ENCODE results near the gene AGAP2. TPM values are rescaled to one million over a fixed set of nuclear protein-coding genes. Genes with fewer than 3 reads are reported as not detected.
A peak's percentile ranks its signal among the peaks of the same experiment; 100 is the strongest.
"Not testable (repeated sequence)": the region's sequence is repeated elsewhere in the genome, so short reads cannot be mapped to it uniquely, and the experiment has no call there.

Gene AGAP2
- total and polyA plus RNA-seq, 4 donors: 0.18 to 3.6 (median 1.8) TPM

DNA sequence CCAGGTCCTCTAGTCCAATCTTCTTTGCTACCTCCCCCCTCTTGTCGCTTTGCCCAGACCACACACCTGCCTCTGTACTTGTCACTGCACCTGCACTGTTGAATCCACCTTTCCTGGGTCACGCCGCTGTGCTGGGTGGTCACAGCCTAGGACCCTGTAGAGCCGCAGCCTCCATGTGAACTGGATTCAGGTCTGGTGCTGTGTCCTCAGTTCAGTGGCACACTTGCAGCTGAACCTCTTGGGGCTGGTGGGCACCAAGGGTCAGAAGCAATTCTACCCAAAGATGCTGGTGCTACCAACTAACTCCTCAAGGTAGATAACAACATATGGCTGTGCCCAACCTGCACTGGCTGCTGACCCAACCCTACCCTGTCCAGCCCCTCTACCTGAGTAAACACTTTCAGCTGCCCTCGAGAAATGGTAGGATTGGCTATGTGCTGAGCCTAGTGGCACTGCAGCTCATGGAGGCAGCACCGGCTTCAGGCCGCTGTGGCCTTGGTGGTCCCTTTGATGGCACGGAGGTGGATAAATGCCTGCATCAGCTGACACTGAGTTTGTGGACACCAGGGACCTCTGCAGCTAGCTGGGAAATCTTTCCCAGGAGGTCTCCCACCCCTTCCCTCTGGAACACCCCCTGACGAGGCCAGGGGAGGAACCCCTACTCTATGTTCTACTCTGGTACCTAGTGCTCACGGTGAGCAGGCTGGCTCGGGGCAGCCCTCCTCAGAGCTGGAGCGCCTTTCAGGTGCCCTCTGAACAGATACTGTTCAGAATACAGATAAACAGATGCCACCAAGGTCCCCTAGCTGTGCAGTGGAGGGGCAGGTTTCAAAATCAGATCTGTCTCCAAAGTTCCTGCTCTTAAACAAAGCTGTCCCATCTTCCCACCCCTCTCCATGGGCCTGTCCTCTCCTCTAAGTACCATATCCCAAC, 14.3 kb downstream of the AGAP2 start:
- no peaks in the 10 kb centered on the region for H3K27me3 ChIP-seq (ENCODE audit: control insufficient read depth in 1 of 2, insufficient read depth in 2 of 2, low read length in 1 of 2)
- H3K4me3 ChIP-seq (ENCODE audit: low read length in 2 of 2): no peak overlapping the region
- intact Hi-C loops (cut with DNase I): no loop called here
- H3K36me3 ChIP-seq (ENCODE audit: control insufficient read depth in 1 of 2, insufficient read depth in 2 of 2, low read length in 1 of 2): peaks cover 0 to 4% of the 10 kb centered on the region in 2 donors
- H3K4me1 ChIP-seq (ENCODE audit: control insufficient read depth in 1 of 2, insufficient read depth in 2 of 2, low read length in 2 of 2): no peaks in the 10 kb centered on the region
- H3K9me3 ChIP-seq (ENCODE audit: control insufficient read depth, low read length): no peaks in the 10 kb centered on the region
- H3K27ac ChIP-seq (ENCODE audit: low read depth in 1 of 2, low read length in 2 of 2): no peak overlapping the region
- ATAC-seq (ENCODE audit: low FRiP score) (no peak), DNase-seq (peak in 1 of 2 donors; percentile 49)
- 82% methylated on average over 12 of the region's 12 CpGs for WGBS, 2 donors

- Histone ChIP-seq H3K27me3 (ENCODE audit: control insufficient read depth in 1 of 2, insufficient read depth in 2 of 2, low read length in 1 of 2) (no peaks in the 10 kb centered on the region), H3K27ac (ENCODE audit: low read depth in 1 of 2, low read length in 2 of 2) (no peak overlapping the region), H3K4me3 (ENCODE audit: low read length in 2 of 2) (no peak overlapping the region), H3K4me1 (ENCODE audit: control insufficient read depth in 1 of 2, insufficient read depth in 2 of 2, low read length in 2 of 2) (no peaks in the 10 kb centered on the region), H3K36me3 (ENCODE audit: control insufficient read depth in 1 of 2, insufficient read depth in 2 of 2, low read length in 1 of 2) (peaks cover 0 to 4% of the 10 kb centered on the region in 2 donors), H3K9me3 (ENCODE audit: control insufficient read depth, low read length) (no peaks in the 10 kb centered on the region)
- whole genome bisulfite sequencing, 2 donors: 64 to 65% methylated on average over 2 of the region's 2 CpGs
- ATAC-seq (ENCODE audit: low FRiP score): no peak
- no peak for DNase-seq
- intact Hi-C loops (cut with DNase I): no loop called here
Measured at GRCh38 chr12:57723630-57723962, 14.9 kb downstream of the AGAP2 start.

DNA sequence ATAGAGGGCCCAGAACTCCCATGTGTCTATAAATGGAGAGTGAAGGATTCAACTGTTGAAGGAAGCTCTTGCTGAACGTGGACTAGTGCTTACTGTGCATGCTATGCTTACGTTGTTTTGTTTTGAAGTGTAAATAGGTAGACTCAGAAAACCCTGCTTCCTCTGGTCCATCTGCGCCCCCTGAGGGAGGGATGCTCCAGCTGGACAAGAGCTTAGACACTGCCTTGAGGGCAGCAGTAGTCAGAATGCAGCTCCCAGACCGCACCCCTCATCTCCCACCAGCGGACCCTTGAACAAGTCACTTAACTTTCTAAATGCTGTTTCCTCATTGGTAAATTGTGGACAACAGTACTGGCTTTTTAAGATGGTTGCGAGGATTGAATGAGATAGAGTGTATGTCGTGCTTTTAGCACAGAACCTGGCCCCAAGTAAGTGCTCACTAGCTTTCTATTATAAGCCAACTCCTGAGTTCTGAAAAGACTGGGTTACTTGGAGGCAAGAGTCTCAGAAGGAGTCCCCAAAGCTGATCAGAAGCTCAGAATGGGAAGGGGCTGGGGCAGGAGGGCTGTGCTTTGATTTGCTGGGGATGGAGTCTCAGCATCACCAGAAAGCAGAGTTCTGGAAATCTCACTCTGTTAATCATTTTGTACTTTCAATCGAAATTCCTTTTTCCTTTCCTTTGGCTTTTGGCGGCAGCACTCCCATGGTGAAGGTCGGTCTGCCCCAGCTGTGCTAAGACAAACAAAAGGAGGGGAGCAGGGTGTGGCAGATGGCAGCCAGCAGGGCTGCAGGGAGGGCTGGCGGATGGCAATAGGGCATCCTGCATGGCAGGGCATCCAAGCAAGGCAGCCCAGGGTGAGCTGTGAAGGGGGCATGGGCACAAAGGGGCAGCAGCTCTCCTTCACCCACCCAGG, 15.6 kb downstream of the AGAP2 start:
- intact Hi-C loops (cut with DNase I): no loop called here
- 57 to 62% methylated on average over 10 to 11 of the region's 11 CpGs for WGBS, 2 donors
- no peak for ATAC-seq (ENCODE audit: low FRiP score)

GRCh38 chr12:57721846-57722608, 16.5 kb downstream of the AGAP2 start:
- WGBS, 2 donors: 93 to 94% methylated on average over 16 of the region's 16 CpGs
- H3K4me3 ChIP-seq (ENCODE audit: low read length in 2 of 2); ATAC-seq (ENCODE audit: low FRiP score); DNase-seq; H3K27me3 ChIP-seq (ENCODE audit: control insufficient read depth in 1 of 2, insufficient read depth in 2 of 2, low read length in 1 of 2); intact Hi-C loops (cut with DNase I); H3K27ac ChIP-seq (ENCODE audit: low read depth in 1 of 2, low read length in 2 of 2); H3K9me3 ChIP-seq (ENCODE audit: control insufficient read depth, low read length); H3K4me1 ChIP-seq (ENCODE audit: control insufficient read depth in 1 of 2, insufficient read depth in 2 of 2, low read length in 2 of 2); H3K36me3 ChIP-seq (ENCODE audit: control insufficient read depth in 1 of 2, insufficient read depth in 2 of 2, low read length in 1 of 2): not testable (repeated sequence)

More for the DNA sequence above, 15.6 kb downstream of the AGAP2 start:
- Histone ChIP-seq H3K27ac (ENCODE audit: low read depth in 1 of 2, low read length in 2 of 2) (no peak overlapping the region), H3K4me1 (ENCODE audit: control insufficient read depth in 1 of 2, insufficient read depth in 2 of 2, low read length in 2 of 2) (no peaks in the 10 kb centered on the region), H3K27me3 (ENCODE audit: control insufficient read depth in 1 of 2, insufficient read depth in 2 of 2, low read length in 1 of 2) (no peaks in the 10 kb centered on the region), H3K4me3 (ENCODE audit: low read length in 2 of 2) (no peak overlapping the region), H3K9me3 (ENCODE audit: control insufficient read depth, low read length) (no peaks in the 10 kb centered on the region), H3K36me3 (ENCODE audit: control insufficient read depth in 1 of 2, insufficient read depth in 2 of 2, low read length in 1 of 2) (peaks cover 0 to 6% of the 10 kb centered on the region in 2 donors)
- DNase-seq: no peak

- H3K4me1 ChIP-seq (ENCODE audit: control insufficient read depth in 1 of 2, insufficient read depth in 2 of 2, low read length in 2 of 2): no peaks in the 10 kb centered on the region
- H3K9me3 ChIP-seq (ENCODE audit: control insufficient read depth, low read length): no peaks in the 10 kb centered on the region
- peaks cover 3 to 15% of the 10 kb centered on the region in 2 donors for H3K36me3 ChIP-seq (ENCODE audit: control insufficient read depth in 1 of 2, insufficient read depth in 2 of 2, low read length in 1 of 2)
- no peaks in the 10 kb centered on the region for H3K27me3 ChIP-seq (ENCODE audit: control insufficient read depth in 1 of 2, insufficient read depth in 2 of 2, low read length in 1 of 2)
- no peak for ATAC-seq (ENCODE audit: low FRiP score)
- DNase-seq: no peak
- no peak overlapping the region for H3K4me3 ChIP-seq (ENCODE audit: low read length in 2 of 2)
- 84 to 88% methylated on average over 11 of the region's 11 CpGs for WGBS, 2 donors
- H3K27ac ChIP-seq (ENCODE audit: low read depth in 1 of 2, low read length in 2 of 2): no peak overlapping the region
- intact Hi-C loops (cut with DNase I): no loop called here
Measured at GRCh38 chr12:57720606-57721595, 17.6 kb downstream of the AGAP2 start.

DNA sequence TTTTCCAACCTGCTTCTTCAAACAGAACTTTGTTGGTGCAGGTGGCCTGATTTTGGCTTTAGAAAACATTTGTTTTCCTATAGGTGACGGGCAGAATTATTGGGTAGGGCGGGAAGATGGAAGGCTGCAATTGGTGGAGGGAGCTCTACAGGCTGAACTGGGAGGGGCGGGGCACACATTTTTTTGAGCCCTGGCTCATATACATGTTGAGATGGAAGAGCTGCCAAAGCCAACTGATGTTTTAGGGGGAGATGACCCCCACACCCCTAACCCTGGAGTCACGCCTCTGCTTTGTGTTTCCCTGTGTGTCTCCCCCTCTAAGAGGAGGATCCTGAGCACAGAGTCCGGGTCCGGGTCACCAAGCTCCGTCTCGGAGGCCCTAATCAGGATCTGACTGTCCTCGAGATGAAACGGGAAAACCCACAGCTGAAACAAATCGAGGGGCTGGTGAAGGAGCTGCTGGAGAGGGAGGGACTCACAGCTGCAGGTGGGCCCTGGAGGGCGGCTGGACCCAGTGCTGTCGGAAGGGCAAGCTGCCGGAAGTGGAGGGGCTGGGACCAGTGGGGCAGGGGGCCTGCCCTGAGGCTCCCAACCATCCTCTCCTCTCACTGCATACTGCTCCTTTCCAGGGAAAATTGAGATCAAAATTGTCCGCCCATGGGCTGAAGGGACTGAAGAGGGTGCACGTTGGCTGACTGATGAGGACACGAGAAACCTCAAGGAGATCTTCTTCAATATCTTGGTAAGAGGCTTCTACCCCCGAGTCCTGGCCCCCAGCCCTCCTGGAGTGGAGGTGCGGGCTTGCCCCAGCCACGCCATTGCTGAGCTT, 18.6 kb downstream of the AGAP2 start:
- no peak for DNase-seq
- intact Hi-C loops (cut with DNase I): no loop called here
- H3K4me3 ChIP-seq (ENCODE audit: low read length in 2 of 2): no peak overlapping the region
- no peaks in the 10 kb centered on the region for H3K4me1 ChIP-seq (ENCODE audit: control insufficient read depth in 1 of 2, insufficient read depth in 2 of 2, low read length in 2 of 2)
- no peaks in the 10 kb centered on the region for H3K9me3 ChIP-seq (ENCODE audit: control insufficient read depth, low read length)
- 92% methylated on average over 20 of the region's 20 CpGs for WGBS, 2 donors
- H3K27me3 ChIP-seq (ENCODE audit: control insufficient read depth in 1 of 2, insufficient read depth in 2 of 2, low read length in 1 of 2): no peaks in the 10 kb centered on the region
- ATAC-seq (ENCODE audit: low FRiP score): no peak
- H3K36me3 ChIP-seq (ENCODE audit: control insufficient read depth in 1 of 2, insufficient read depth in 2 of 2, low read length in 1 of 2): peaks cover 3 to 15% of the 10 kb centered on the region in 2 donors
- no peak overlapping the region for H3K27ac ChIP-seq (ENCODE audit: low read depth in 1 of 2, low read length in 2 of 2)
